Right lobe of liver (tissue), 4 donors: ENCODE data around the gene RAB4A.

Source experiments
- POLR2A ChIP-seq: fragments of 450-650 bp; IDR thresholded peaks from one replicate; pipeline ENCODE4 v1.6.1; 2017; ENCODE audit warnings: antibody characterized with exemption, mild to moderate bottlenecking
- TF ChIP-seq, protein P1 (sequence below), 4 donors: fragments of 200-600 bp in 3 of 4; fragments of 450-650 bp in 1 of 4; IDR thresholded peaks; one replicate each; pipeline versions ENCODE4 v1.5.1 to v1.8.0; 2016 to 2022; ENCODE audit warnings: antibody characterized with exemption in 4 of 4, mild to moderate bottlenecking in 2 of 4
- donor health status: DM: no; HTN: no; CAD: no.
- donor health status: DM: no; HTN: no; CAD: no.
- donor health status: DM: no; HTN: yes; CAD: no.

- TF ChIP-seq, protein P1, sequence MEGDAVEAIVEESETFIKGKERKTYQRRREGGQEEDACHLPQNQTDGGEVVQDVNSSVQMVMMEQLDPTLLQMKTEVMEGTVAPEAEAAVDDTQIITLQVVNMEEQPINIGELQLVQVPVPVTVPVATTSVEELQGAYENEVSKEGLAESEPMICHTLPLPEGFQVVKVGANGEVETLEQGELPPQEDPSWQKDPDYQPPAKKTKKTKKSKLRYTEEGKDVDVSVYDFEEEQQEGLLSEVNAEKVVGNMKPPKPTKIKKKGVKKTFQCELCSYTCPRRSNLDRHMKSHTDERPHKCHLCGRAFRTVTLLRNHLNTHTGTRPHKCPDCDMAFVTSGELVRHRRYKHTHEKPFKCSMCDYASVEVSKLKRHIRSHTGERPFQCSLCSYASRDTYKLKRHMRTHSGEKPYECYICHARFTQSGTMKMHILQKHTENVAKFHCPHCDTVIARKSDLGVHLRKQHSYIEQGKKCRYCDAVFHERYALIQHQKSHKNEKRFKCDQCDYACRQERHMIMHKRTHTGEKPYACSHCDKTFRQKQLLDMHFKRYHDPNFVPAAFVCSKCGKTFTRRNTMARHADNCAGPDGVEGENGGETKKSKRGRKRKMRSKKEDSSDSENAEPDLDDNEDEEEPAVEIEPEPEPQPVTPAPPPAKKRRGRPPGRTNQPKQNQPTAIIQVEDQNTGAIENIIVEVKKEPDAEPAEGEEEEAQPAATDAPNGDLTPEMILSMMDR (IDR thresholded peaks at IDR 0.05), result no peak
- no peak for TF ChIP-seq POLR2A
These were observed 65.4 kb downstream of the RAB4A start for GRCh38 chr1:229336345-229336744.
